Thymus (tissue), 11 donors: ENCODE results near the gene TXNRD3. TPM values are rescaled to one million over a fixed set of nuclear protein-coding genes. Genes with fewer than 3 reads are reported as not detected.
A peak's percentile ranks its signal among the peaks of the same experiment; 100 is the strongest.

Source experiments
- DNase-seq, 9 donors: peaks; one replicate each; pipeline ENCODE4 v3.0.0-alpha.2; 2013; ENCODE audit warnings: low spot score in 9 of 9, low read depth in 6 of 9, missing footprints in 1 of 9
- H3K27ac ChIP-seq, 2 donors: one replicate each; pipeline ENCODE4 v1.5.1; 2013; ENCODE audit warnings: control low read depth in 1 of 2, low read depth in 1 of 2, low read length in 1 of 2, mild to moderate bottlenecking in 1 of 2, moderate library complexity in 1 of 2
- H3K27me3 ChIP-seq, 2 donors: one replicate each; pipeline ENCODE4 v1.5.1; 2013; ENCODE audit warnings: low read length in 1 of 2; ENCODE audit not compliant: control insufficient read depth in 2 of 2, insufficient read depth in 1 of 2
- H3K36me3 ChIP-seq, 2 donors: one replicate each; pipeline ENCODE4 v1.5.1; 2013; ENCODE audit warnings: low read length in 1 of 2, mild to moderate bottlenecking in 1 of 2, moderate library complexity in 1 of 2; ENCODE audit not compliant: control insufficient read depth in 2 of 2, insufficient read depth in 2 of 2
- H3K4me1 ChIP-seq, 2 donors: one replicate each; pipeline ENCODE4 v1.5.1; 2013; ENCODE audit warnings: low read length in 2 of 2; ENCODE audit not compliant: control insufficient read depth in 2 of 2, insufficient read depth in 2 of 2
- H3K4me3 ChIP-seq, 2 donors: one replicate each; pipeline ENCODE4 v1.5.1; 2013; ENCODE audit warnings: low read length in 2 of 2, control low read depth in 1 of 2, mild to moderate bottlenecking in 1 of 2
- H3K9me3 ChIP-seq, 2 donors: one replicate each; pipeline ENCODE4 v1.5.1; 2013; ENCODE audit warnings: low read length in 1 of 2, mild to moderate bottlenecking in 1 of 2; ENCODE audit not compliant: control insufficient read depth in 2 of 2, insufficient read depth in 1 of 2
- WGBS: extraction: QIAGEN DNeasy Blood & Tissue Kit; methylation state at CpG from one replicate; pipeline ENCODE4 v1.1.7; 2013; 5-methylcytosine and 5-hydroxymethylcytosine counted together
- polyA plus RNA-seq: library from polyadenylated mRNA; stranded (reverse); fragments of 200-250 nt; gene quantifications from one replicate; pipeline ENCODE4 v1.2.3, GENCODE V29; 2013
- total RNA-seq: library from RNA; stranded (reverse); fragments of 120-200 nt; gene quantifications from one replicate; pipeline ENCODE4 v1.2.4, GENCODE V29; 2013
- donor health status: healthy.

TXNRD3 gene
- total and polyA plus RNA-seq, 2 donors, result 9.9 to 11.9 TPM

- H3K4me1 ChIP-seq, result peaks cover 10 to 13% of the 10 kb centered on the region in 2 donors
- 97% methylated on average over 3 of the region's 3 CpGs for WGBS
- no peaks in the 10 kb centered on the region for H3K36me3 ChIP-seq
- H3K27ac ChIP-seq, result no peak overlapping the region
- H3K27me3 ChIP-seq, result no peaks in the 10 kb centered on the region
- no peak for DNase-seq
- peaks cover 1 to 10% of the 10 kb centered on the region in 2 donors for H3K9me3 ChIP-seq
- H3K4me3 ChIP-seq, result no peak overlapping the region
These were observed 30.1 kb upstream of the TXNRD3 start for GRCh38 chr3:126685021-126685420.

GRCh38 chr3:126684218-126684751 is 29.4 kb upstream of the TXNRD3 start:
- Histone ChIP-seq H3K4me1 (peaks cover 10 to 19% of the 10 kb centered on the region in 2 donors), H3K36me3 (no peaks in the 10 kb centered on the region), H3K27ac (no peak overlapping the region), H3K9me3 (peaks cover 1 to 10% of the 10 kb centered on the region in 2 donors), H3K27me3 (no peaks in the 10 kb centered on the region), H3K4me3 (no peak overlapping the region)
- 56% methylated on average over 7 of the region's 7 CpGs for WGBS
- no peak for DNase-seq

GRCh38 chr3:126683069-126683468 is 28.1 kb upstream of the TXNRD3 start:
- no peaks in the 10 kb centered on the region for H3K36me3 ChIP-seq
- peaks cover 10 to 30% of the 10 kb centered on the region in 2 donors for H3K4me1 ChIP-seq
- H3K27ac ChIP-seq, result no peak overlapping the region
- peaks cover 1 to 10% of the 10 kb centered on the region in 2 donors for H3K9me3 ChIP-seq
- WGBS, result 84% methylated on average over 5 of the region's 5 CpGs
- H3K4me3 ChIP-seq, result no peak overlapping the region
- H3K27me3 ChIP-seq, result peaks cover 0 to 8% of the 10 kb centered on the region in 2 donors
- DNase-seq, result no peak

GRCh38 chr3:126682009-126682408 is 27.1 kb upstream of the TXNRD3 start:
- 95% methylated on average over 2 of the region's 2 CpGs for WGBS
- peaks cover 0 to 8% of the 10 kb centered on the region in 2 donors for H3K27me3 ChIP-seq
- H3K4me1 ChIP-seq, result peaks cover 10 to 30% of the 10 kb centered on the region in 2 donors
- no peak overlapping the region for H3K4me3 ChIP-seq
- DNase-seq, result no peak
- H3K9me3 ChIP-seq, result peaks cover 1 to 10% of the 10 kb centered on the region in 2 donors
- H3K36me3 ChIP-seq, result no peaks in the 10 kb centered on the region
- H3K27ac ChIP-seq, result no peak overlapping the region

GRCh38 chr3:126680667-126681055 is 25.7 kb upstream of the TXNRD3 start:
- Histone ChIP-seq H3K27ac (no peak overlapping the region), H3K4me1 (peaks cover 10 to 30% of the 10 kb centered on the region in 2 donors), H3K4me3 (no peak overlapping the region), H3K27me3 (peaks cover 0 to 8% of the 10 kb centered on the region in 2 donors), H3K36me3 (no peaks in the 10 kb centered on the region), H3K9me3 (peaks cover 1 to 10% of the 10 kb centered on the region in 2 donors)
- no peak for DNase-seq
- 96% methylated on average over 4 of the region's 4 CpGs for WGBS

- no peak for DNase-seq
These were observed 25.1 kb upstream of the TXNRD3 start for GRCh38 chr3:126679831-126680666.

GRCh38 chr3:126679318-126679751 is 24.4 kb upstream of the TXNRD3 start:
- H3K9me3 ChIP-seq, result peaks cover 0 to 2% of the 10 kb centered on the region in 2 donors
- no peaks in the 10 kb centered on the region for H3K36me3 ChIP-seq
- 7% methylated on average over 20 of the region's 20 CpGs for WGBS
- H3K27ac ChIP-seq, result peak overlapping the region in 1 of 2 donors; percentile 55
- H3K27me3 ChIP-seq, result peaks cover 0 to 8% of the 10 kb centered on the region in 2 donors
- peak; percentile 41 to 84 (median 64) for DNase-seq
- peak overlapping the region; percentile 29 to 44 for H3K4me3 ChIP-seq
- peaks cover 7 to 29% of the 10 kb centered on the region in 2 donors for H3K4me1 ChIP-seq

More at GRCh38 chr3:126679831-126680666, 25.1 kb upstream of the TXNRD3 start:
- Histone ChIP-seq H3K4me3 (no peak overlapping the region), H3K9me3 (peaks cover under 1 to 9% of the 10 kb centered on the region in 2 donors), H3K36me3 (no peaks in the 10 kb centered on the region), H3K27me3 (peaks cover 0 to 8% of the 10 kb centered on the region in 2 donors), H3K27ac (no peak overlapping the region), H3K4me1 (peaks cover 10 to 30% of the 10 kb centered on the region in 2 donors)
- 93% methylated on average over 11 of the region's 11 CpGs for WGBS

- Histone ChIP-seq H3K9me3 (no peaks in the 10 kb centered on the region), H3K4me3 (peak overlapping the region; percentile 29 to 44), H3K27me3 (peaks cover 0 to 8% of the 10 kb centered on the region in 2 donors), H3K36me3 (no peaks in the 10 kb centered on the region), H3K27ac (peak overlapping the region in 1 of 2 donors; percentile 55), H3K4me1 (peaks cover 3 to 24% of the 10 kb centered on the region in 2 donors)
- WGBS, result 36% methylated on average over 30 of the region's 30 CpGs
- peak in 4 of 9 donors; percentile 26 to 70 (median 40) for DNase-seq
These were observed 23.9 kb upstream of the TXNRD3 start for GRCh38 chr3:126678693-126679317.
